Activated gamma-delta T cell (primary cell): ENCODE results near the gene DAPK1.
"Not testable (repeated sequence)": the region's sequence is repeated elsewhere in the genome, so short reads cannot be mapped to it uniquely, and the experiment has no call there.

Experiments
- DNase-seq: peaks from one replicate; lab custom pipeline; 2025; lab: John Stamatoyannopoulos, UW

The DAPK1 gene

GRCh38 chr9:87716141-87716540 is 218.5 kb downstream of the DAPK1 start:
- no peak for DNase-seq

DNA sequence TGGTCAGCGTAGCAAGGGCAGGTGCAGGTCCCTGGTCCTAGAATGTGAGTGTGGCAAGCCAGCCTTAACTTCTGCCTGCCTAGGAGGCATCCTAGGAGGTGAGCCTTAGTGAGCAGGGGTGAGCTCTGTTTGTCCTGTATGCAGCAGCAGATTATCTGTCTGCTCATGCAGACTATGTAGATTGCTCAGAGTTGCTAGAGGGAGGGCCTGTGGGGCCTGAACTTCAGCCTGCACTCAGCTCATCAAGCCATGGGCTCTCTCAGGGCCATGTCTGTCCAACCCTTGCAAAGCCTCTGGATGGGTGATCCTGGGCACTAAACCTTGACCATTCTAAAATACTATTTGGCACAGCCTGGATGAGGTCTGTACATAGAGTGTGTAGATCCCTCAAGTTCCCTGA is 219.8 kb downstream of the DAPK1 start:
- DNase-seq, result no peak

DNA sequence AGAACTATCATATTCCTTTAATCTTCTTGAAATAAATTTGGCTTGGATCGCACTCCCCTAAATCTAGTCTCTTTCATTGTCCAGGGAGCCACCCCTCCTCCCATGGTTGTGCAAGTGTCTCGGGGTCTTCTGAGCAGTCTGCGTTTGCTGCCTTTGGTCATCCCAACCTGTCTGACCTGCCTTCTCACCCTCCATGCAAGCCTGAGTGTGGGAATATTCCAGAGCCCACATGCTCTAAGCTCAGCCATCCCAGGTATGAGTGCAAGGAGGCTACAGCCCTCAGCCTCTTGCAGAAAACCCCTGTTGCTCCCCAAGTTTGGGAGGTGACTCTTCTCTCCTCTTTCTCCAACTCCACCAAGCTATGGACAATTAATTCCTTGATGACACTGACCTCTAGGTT is 220.6 kb downstream of the DAPK1 start:
- DNase-seq, result no peak

GRCh38 chr9:87718852-87719612 is 221.4 kb downstream of the DAPK1 start:
- no peak for DNase-seq

GRCh38 chr9:87720173-87720572 is 222.5 kb downstream of the DAPK1 start:
- no peak for DNase-seq

DNA sequence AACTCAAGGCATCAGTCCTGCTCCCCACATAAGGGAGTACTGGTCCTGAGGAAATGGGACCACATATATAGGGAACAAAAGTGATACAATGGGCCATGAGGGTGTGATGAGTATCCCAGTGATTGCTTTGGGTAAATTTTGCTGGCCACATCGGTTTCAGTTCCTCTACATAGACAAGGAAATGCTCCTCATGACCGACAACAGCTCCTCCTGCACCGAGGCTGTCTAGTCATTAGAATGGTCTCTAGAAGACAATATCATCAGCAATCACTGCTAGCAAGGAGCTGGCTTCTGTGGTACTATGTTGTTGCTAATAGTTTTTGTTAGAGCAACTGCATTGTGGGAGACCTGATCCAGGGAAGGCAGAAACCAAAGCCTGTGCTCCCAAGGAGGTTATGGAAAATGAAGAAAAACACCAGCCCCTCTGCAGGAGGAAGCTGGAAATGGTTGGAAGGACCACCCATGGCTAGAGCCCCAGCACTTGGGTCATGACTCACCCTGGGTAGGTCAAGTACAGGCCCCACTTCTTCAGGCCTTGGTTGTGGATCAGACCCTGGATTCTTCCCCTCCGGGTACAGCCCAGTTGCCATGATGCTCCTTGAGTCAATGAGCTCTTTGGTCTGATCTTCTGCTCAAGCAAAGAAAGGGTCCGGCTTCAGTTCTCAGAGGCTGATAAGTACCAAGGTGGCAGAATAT is 224.9 kb downstream of the DAPK1 start:
- DNase-seq, result no peak

- DNase-seq, result no peak
Measured at GRCh38 chr9:87725356-87725899, 227.8 kb downstream of the DAPK1 start.

DNA sequence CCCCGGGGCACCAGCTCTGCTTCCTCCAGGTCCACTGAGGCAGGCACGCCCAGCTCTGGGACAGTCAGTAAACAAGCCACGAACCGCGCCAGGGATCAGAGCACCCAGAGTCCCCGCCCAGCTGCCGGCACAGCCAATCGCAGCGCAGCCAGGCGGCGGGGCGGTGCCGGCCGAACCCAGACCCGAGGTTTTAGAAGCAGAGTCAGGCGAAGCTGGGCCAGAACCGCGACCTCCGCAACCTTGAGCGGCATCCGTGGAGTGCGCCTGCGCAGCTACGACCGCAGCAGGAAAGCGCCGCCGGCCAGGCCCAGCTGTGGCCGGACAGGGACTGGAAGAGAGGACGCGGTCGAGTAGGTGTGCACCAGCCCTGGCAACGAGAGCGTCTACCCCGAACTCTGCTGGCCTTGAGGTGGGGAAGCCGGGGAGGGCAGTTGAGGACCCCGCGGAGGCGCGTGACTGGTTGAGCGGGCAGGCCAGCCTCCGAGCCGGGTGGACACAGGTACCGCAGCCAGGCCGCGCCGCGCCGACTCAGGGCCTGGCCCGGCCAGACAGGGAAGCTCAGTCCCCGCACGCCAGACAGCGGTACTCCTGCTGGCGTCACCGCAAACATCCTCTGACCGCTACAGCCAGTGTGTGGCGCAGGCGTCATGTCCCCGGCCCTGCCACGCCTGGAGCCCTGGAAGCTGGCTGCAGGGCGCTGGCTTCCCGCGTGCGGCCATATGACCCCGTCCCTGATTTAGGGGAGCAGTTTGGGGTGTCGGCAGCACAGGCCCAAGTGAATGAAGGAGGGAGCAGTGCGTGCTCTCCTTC is 228.4 kb downstream of the DAPK1 start, which contains the start of gene CTSL:
CTSL (plus strand) TSS at position 220 of the 810 bp plus-strand sequence. CDS start 1,485 bp downstream, outside the sequence.
- DNase-seq, result no peak

- no peak for DNase-seq
Measured at GRCh38 chr9:87729246-87729645, 231.6 kb downstream of the DAPK1 start.

GRCh38 chr9:87731321-87731720 is 233.7 kb downstream of the DAPK1 start:
- DNase-seq, result no peak

DNA sequence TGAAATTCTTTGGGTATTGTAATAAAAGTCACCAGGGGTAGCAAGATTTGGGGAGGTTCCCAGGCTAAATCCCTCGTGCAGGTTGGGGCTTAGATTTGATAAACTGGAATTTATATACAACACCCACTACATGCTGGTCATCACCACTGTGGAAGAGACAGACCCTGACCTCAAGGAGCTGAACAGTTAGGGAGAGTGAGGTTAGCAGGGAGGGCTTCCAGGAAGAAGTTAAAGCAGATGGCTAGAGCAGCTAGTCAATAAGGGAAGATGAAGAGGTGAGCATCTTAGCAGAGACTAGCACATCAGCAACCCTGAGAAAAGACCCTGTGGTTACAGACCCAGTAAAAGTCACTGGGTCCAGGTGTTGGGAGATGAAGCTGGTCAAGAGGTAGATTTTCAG is 234.7 kb downstream of the DAPK1 start:
- no peak for DNase-seq

- DNase-seq, result no peak
Measured at GRCh38 chr9:87732756-87733155, 235.1 kb downstream of the DAPK1 start.

- DNase-seq, result no peak
Measured at GRCh38 chr9:87733273-87734052, 235.8 kb downstream of the DAPK1 start.

- DNase-seq, result no peak
Measured at GRCh38 chr9:87734106-87734505, 236.4 kb downstream of the DAPK1 start.

GRCh38 chr9:87739546-87739945 is 241.9 kb downstream of the DAPK1 start:
- DNase-seq, result no peak

DNA sequence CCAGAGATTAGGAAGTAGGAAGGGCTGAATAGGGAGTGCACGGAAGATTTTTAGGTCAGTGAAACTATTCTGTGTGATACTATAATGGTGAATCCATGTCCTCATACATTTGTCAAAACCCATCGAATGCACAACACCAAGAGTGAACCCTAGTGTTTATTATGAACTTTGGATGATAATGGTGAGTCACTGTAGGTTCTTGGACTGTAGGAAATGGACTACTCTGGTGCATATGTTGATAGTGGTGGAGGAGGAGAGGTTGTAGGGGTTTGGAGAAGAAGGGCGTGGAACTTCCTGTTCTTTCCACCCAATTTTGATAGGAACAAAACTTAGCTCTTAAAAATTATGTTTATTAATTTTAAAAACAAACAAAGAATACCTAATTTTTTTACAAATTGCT is 242.5 kb downstream of the DAPK1 start:
- DNase-seq, result no peak

DNA sequence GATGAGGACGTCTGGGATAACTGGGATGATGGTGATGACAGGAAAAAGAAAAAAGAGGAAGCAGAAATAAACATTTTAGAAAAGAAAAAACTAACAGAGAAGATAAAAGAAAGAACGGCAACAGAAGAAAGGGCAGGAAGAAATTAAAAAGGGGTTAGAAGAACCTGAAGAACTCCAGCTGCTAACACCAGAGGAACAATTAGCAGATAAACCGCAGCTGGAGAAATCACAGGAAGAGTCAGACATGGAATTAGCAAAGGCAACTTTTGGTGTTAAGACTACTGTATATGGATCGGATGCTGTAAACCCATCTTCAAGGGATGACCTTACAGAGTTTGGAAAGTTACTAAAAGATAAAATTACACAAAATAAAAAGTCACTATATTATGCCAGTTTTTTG is 243.7 kb downstream of the DAPK1 start:
- DNase-seq, result no peak

DNA sequence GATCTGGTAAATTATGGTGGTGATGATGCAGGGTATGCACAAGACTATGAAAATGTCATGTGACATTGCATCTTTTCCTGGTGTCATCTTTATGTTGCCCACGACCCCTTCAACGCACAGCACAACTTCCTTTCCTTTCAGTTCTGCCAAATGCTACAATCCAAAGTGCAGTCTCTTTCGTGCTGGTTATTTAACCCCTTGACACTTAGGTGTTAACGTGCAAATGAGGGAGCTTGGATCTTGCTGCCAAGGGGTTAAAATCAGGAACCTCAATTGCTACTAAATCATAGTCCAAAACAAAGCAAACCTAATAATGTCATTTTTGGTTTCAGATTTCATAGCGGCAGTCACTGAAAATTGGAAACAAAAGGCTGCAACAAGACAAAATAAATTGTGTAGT is 244.2 kb downstream of the DAPK1 start:
- DNase-seq, result no peak

GRCh38 chr9:87742813-87743428 is 245.3 kb downstream of the DAPK1 start:
- no peak for DNase-seq

DNA sequence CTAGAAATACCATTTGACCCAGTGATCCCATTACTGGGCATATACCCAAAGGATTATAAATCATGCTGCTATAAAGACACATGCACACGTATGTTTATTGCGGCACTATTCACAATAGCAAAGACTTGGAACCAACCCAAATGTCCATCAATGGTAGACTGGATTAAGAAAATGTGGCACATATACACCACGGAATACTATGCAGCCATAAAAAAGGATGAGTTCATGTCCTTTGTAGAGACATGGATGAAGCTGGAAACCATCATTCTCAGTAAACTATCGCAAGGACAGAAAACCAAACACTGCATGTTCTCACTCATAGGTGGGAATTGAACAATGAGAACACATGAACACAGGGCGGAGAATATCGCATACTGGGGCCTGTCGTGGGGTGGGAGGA is 246.6 kb downstream of the DAPK1 start:
- not testable (repeated sequence) for DNase-seq

GRCh38 chr9:87746186-87746585 is 248.5 kb downstream of the DAPK1 start:
- DNase-seq, result no peak
